ENCODE measurements around the gene TP53I11.

Gene TP53I11

GRCh38 chr11:44952500-44953260, 2.0 kb upstream of the TP53I11 start:
- no peak overlapping the region for H3K27ac ChIP-seq (ENCODE audit: low read length, poor library complexity, severe bottlenecking)
- H3K27me3 ChIP-seq (ENCODE audit: control insufficient read depth in 1 of 2, insufficient read depth in 1 of 2, low read length in 2 of 2), result peaks cover 3 to 16% of the 10 kb centered on the region in 2 experiments
- no peak overlapping the region for H3K9ac ChIP-seq (ENCODE audit: low read length)
- DNase-seq, result no peak
- H2AFZ ChIP-seq (ENCODE audit: low read depth, low read length), result no peak overlapping the region
- H3K23ac ChIP-seq (ENCODE audit: low read length in 2 of 2), result no peak overlapping the region
- H3K79me1 ChIP-seq (replicated peaks; ENCODE audit: low read length, poor library complexity, severe bottlenecking), result peaks cover 9% of the 10 kb centered on the region
- H2BK12ac ChIP-seq (ENCODE audit: low read length in 2 of 2), result peak overlapping the region; percentile 50 to 82
- no peak overlapping the region for H3K4me3 ChIP-seq (ENCODE audit: insufficient read depth in 1 of 2, low read depth in 1 of 2, low read length in 2 of 2)
- H3K9me3 ChIP-seq (ENCODE audit: control insufficient read depth, low read length), result no peaks in the 10 kb centered on the region
- H3K4ac ChIP-seq (ENCODE audit: low read depth in 1 of 2, low read length in 2 of 2), result peak overlapping the region; percentile 10 to 90
- peak overlapping the region; percentile 84 for H4K91ac ChIP-seq (ENCODE audit: low read length)
- H3K4me1 ChIP-seq (ENCODE audit: control insufficient read depth, insufficient read depth, low read depth, low read length), result peaks cover 34% of the 10 kb centered on the region
- H2BK120ac ChIP-seq (ENCODE audit: low read depth, low read length), result peak overlapping the region; percentile 74
- H3K18ac ChIP-seq (ENCODE audit: low read depth in 1 of 2, low read length in 2 of 2), result peak overlapping the region; percentile 16 to 63
- H3K4me2 ChIP-seq (ENCODE audit: low read length, poor library complexity, severe bottlenecking), result no peak overlapping the region
- H4K8ac ChIP-seq (ENCODE audit: low read length), result peak overlapping the region; percentile 85
- no peak overlapping the region for H2AK5ac ChIP-seq (ENCODE audit: low read length, severe bottlenecking)
- no peak overlapping the region for H3K14ac ChIP-seq (ENCODE audit: low read length in 2 of 2)
- WGBS, result 40% methylated on average over 3 of the region's 3 CpGs
- no peak overlapping the region for H2BK15ac ChIP-seq (ENCODE audit: low read depth, poor library complexity, severe bottlenecking)
- peaks cover 0 to 3% of the 10 kb centered on the region in 2 experiments for H3K36me3 ChIP-seq (ENCODE audit: control insufficient read depth in 1 of 2, insufficient read depth in 2 of 2, low read depth in 1 of 2, low read length in 2 of 2)
- H2BK5ac ChIP-seq (ENCODE audit: low read depth, low read length, poor library complexity, severe bottlenecking), result no peak overlapping the region

DNA sequence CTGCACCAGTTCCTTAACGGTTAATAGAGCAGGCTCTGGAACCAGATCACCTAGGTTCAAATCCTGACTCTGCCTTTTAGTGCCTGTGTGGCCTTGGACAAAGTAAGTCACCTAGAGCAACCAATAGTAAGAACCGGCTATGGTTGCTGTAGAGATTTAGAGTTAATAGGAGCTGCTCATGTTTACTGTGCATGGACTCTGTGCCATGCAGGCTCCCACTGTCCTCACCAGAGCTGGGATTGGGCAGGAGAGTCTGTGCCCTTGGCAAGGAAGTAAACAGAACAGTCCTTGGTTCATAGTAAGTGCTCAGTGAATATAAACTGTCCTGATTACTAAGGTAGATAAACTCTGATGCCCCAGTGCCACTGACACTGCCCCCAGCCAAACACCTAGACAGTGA, 1.4 kb upstream of the TP53I11 start:
- no peak overlapping the region for H3K27ac ChIP-seq (ENCODE audit: low read length, poor library complexity, severe bottlenecking)
- H3K36me3 ChIP-seq (ENCODE audit: control insufficient read depth in 1 of 2, insufficient read depth in 2 of 2, low read depth in 1 of 2, low read length in 2 of 2), result peaks cover 0 to 6% of the 10 kb centered on the region in 2 experiments
- H3K9me3 ChIP-seq (ENCODE audit: control insufficient read depth, low read length), result no peaks in the 10 kb centered on the region
- no peak overlapping the region for H3K14ac ChIP-seq (ENCODE audit: low read length in 2 of 2)
- 53% methylated on average over 2 of the region's 2 CpGs for WGBS
- H3K4me1 ChIP-seq (ENCODE audit: control insufficient read depth, insufficient read depth, low read depth, low read length), result peaks cover 31% of the 10 kb centered on the region
- DNase-seq, result no peak
- no peak overlapping the region for H2BK120ac ChIP-seq (ENCODE audit: low read depth, low read length)
- H3K23ac ChIP-seq (ENCODE audit: low read length in 2 of 2), result no peak overlapping the region
- H4K91ac ChIP-seq (ENCODE audit: low read length), result no peak overlapping the region
- peak overlapping the region in 1 of 2 experiments; percentile 44 for H3K4ac ChIP-seq (ENCODE audit: low read depth in 1 of 2, low read length in 2 of 2)
- H4K8ac ChIP-seq (ENCODE audit: low read length), result no peak overlapping the region
- no peak overlapping the region for H3K18ac ChIP-seq (ENCODE audit: low read depth in 1 of 2, low read length in 2 of 2)
- peaks cover 3 to 10% of the 10 kb centered on the region in 2 experiments for H3K27me3 ChIP-seq (ENCODE audit: control insufficient read depth in 1 of 2, insufficient read depth in 1 of 2, low read length in 2 of 2)
- H3K4me2 ChIP-seq (ENCODE audit: low read length, poor library complexity, severe bottlenecking), result no peak overlapping the region
- H3K4me3 ChIP-seq (ENCODE audit: insufficient read depth in 1 of 2, low read depth in 1 of 2, low read length in 2 of 2), result no peak overlapping the region
- H2BK15ac ChIP-seq (ENCODE audit: low read depth, poor library complexity, severe bottlenecking), result no peak overlapping the region
- peak overlapping the region; percentile 8 to 91 for H2BK12ac ChIP-seq (ENCODE audit: low read length in 2 of 2)
- H3K79me1 ChIP-seq (replicated peaks; ENCODE audit: low read length, poor library complexity, severe bottlenecking), result peaks cover 12% of the 10 kb centered on the region
- H2AFZ ChIP-seq (ENCODE audit: low read depth, low read length), result no peak overlapping the region
- H2BK5ac ChIP-seq (ENCODE audit: low read depth, low read length, poor library complexity, severe bottlenecking), result no peak overlapping the region
- H3K9ac ChIP-seq (ENCODE audit: low read length), result no peak overlapping the region
- no peak overlapping the region for H2AK5ac ChIP-seq (ENCODE audit: low read length, severe bottlenecking)

GRCh38 chr11:44950031-44950624, 555 bp downstream of the TP53I11 start:
- H3K4me2 ChIP-seq (ENCODE audit: low read length, poor library complexity, severe bottlenecking), result peak overlapping the region; percentile 86
- H3K18ac ChIP-seq (ENCODE audit: low read depth in 1 of 2, low read length in 2 of 2), result peak overlapping the region; percentile 88 to 94
- 1% methylated on average over 43 of the region's 63 CpGs for WGBS
- peaks cover 17% of the 10 kb centered on the region for H3K79me1 ChIP-seq (replicated peaks; ENCODE audit: low read length, poor library complexity, severe bottlenecking)
- H2AFZ ChIP-seq (ENCODE audit: low read depth, low read length), result no peak overlapping the region
- H3K4me1 ChIP-seq (ENCODE audit: control insufficient read depth, insufficient read depth, low read depth, low read length), result peaks cover 21% of the 10 kb centered on the region
- H2BK5ac ChIP-seq (ENCODE audit: low read depth, low read length, poor library complexity, severe bottlenecking), result no peak overlapping the region
- H3K23ac ChIP-seq (ENCODE audit: low read length in 2 of 2), result peak overlapping the region in 1 of 2 experiments; percentile 46
- H3K27ac ChIP-seq (ENCODE audit: low read length, poor library complexity, severe bottlenecking), result no peak overlapping the region
- H3K14ac ChIP-seq (ENCODE audit: low read length in 2 of 2), result peak overlapping the region in 1 of 2 experiments; percentile 99
- no peaks in the 10 kb centered on the region for H3K27me3 ChIP-seq (ENCODE audit: control insufficient read depth in 1 of 2, insufficient read depth in 1 of 2, low read length in 2 of 2)
- H2BK120ac ChIP-seq (ENCODE audit: low read depth, low read length), result peak overlapping the region; percentile 73
- no peak overlapping the region for H2AK5ac ChIP-seq (ENCODE audit: low read length, severe bottlenecking)
- peak overlapping the region; percentile 90 for H3K9ac ChIP-seq (ENCODE audit: low read length)
- no peak for DNase-seq
- H3K4me3 ChIP-seq (ENCODE audit: insufficient read depth in 1 of 2, low read depth in 1 of 2, low read length in 2 of 2), result peak overlapping the region; percentile 72 to 91
- H4K8ac ChIP-seq (ENCODE audit: low read length), result peak overlapping the region; percentile 80
- peak overlapping the region; percentile 88 to 97 for H3K4ac ChIP-seq (ENCODE audit: low read depth in 1 of 2, low read length in 2 of 2)
- peaks cover 6 to 12% of the 10 kb centered on the region in 2 experiments for H3K36me3 ChIP-seq (ENCODE audit: control insufficient read depth in 1 of 2, insufficient read depth in 2 of 2, low read depth in 1 of 2, low read length in 2 of 2)
- no peak overlapping the region for H2BK15ac ChIP-seq (ENCODE audit: low read depth, poor library complexity, severe bottlenecking)
- H2BK12ac ChIP-seq (ENCODE audit: low read length in 2 of 2), result peak overlapping the region in 1 of 2 experiments; percentile 42
- H4K91ac ChIP-seq (ENCODE audit: low read length), result peak overlapping the region; percentile 91
- H3K9me3 ChIP-seq (ENCODE audit: control insufficient read depth, low read length), result no peaks in the 10 kb centered on the region
